ENCODE results near the gene ANKDD1B.

DNA sequence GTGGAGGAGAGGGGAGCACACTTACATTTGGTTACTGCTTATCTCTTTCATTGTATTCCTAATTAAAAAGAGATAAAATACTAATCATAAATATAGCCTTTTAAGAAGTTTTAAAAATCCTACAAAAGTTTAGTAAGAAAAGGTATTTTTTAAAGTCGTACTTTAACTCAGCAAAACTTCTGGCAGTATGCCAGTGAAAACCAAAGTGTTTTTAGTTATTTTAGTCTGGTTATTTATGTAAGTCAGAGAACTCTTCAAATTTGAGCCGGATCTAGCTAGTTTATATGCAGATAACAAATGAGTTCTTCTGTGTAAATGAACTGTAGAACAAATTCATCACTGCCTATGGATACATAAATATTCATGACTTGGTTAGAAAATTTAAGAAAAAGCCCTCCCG is 36.5 kb upstream of the ANKDD1B start:
- TF ChIP-seq, protein P1, sequence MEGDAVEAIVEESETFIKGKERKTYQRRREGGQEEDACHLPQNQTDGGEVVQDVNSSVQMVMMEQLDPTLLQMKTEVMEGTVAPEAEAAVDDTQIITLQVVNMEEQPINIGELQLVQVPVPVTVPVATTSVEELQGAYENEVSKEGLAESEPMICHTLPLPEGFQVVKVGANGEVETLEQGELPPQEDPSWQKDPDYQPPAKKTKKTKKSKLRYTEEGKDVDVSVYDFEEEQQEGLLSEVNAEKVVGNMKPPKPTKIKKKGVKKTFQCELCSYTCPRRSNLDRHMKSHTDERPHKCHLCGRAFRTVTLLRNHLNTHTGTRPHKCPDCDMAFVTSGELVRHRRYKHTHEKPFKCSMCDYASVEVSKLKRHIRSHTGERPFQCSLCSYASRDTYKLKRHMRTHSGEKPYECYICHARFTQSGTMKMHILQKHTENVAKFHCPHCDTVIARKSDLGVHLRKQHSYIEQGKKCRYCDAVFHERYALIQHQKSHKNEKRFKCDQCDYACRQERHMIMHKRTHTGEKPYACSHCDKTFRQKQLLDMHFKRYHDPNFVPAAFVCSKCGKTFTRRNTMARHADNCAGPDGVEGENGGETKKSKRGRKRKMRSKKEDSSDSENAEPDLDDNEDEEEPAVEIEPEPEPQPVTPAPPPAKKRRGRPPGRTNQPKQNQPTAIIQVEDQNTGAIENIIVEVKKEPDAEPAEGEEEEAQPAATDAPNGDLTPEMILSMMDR (IDR thresholded peaks at IDR 0.05) = no peak
- no peak for TF ChIP-seq POLR2A (IDR thresholded peaks at IDR 0.05)
